Thyroid gland (tissue), 4 donors: ENCODE data around the gene URAD. TPM values are rescaled to one million over a fixed set of nuclear protein-coding genes. Genes with fewer than 3 reads are reported as not detected.

Experiments
- DNase-seq, 2 donors: peaks; one replicate each; pipeline ENCODE4 v3.0.0-alpha.2; 2019
- H3K27ac ChIP-seq, 3 donors: fragments of 200-600 bp; sonication (generic); 1 replicate in 2 of 3; 2 replicates in 1 of 3; pipeline ENCODE4 v1.5.1; 2016 to 2019; ENCODE audit warnings: mild to moderate bottlenecking in 1 of 3, moderate library complexity in 1 of 3
- H3K27me3 ChIP-seq: fragments of 200-600 bp; sonication (generic); one replicate; pipeline ENCODE4 v1.5.1; 2019
- H3K36me3 ChIP-seq, 2 donors: fragments of 200-600 bp; sonication (generic); one replicate each; pipeline ENCODE4 v1.5.1; 2016 to 2019
- H3K4me1 ChIP-seq, 2 donors: fragments of 200-600 bp; sonication (generic); one replicate each; pipeline ENCODE4 v1.5.1; 2017 to 2019
- H3K4me3 ChIP-seq, 3 donors: fragments of 200-600 bp; sonication (generic); replicated peaks in 1 of 3; 1 replicate in 2 of 3; 2 replicates in 1 of 3; pipeline ENCODE4 v1.5.1; 2016; ENCODE audit warnings: mild to moderate bottlenecking in 1 of 3
- H3K9me3 ChIP-seq: fragments of 200-600 bp; sonication (generic); one replicate; pipeline ENCODE4 v1.5.1; 2017
- CTCF ChIP-seq, 6 experiments: fragments of 200-600 bp in 3 of 6; fragments of 450-650 bp in 3 of 6; sonication (generic) in 3 of 6; IDR thresholded peaks; one replicate each; pipeline ENCODE4 v1.5.1; 2016 to 2019; ENCODE audit warnings: antibody characterized with exemption in 6 of 6, mild to moderate bottlenecking in 2 of 6, inconsistent platforms in 1 of 6, moderate library complexity in 1 of 6
- POLR2A ChIP-seq, 2 donors: fragments of 450-650 bp; IDR thresholded peaks; one replicate each; pipeline ENCODE4 v1.6.1; 2017; ENCODE audit warnings: antibody characterized with exemption in 2 of 2, mild to moderate bottlenecking in 2 of 2, moderate library complexity in 1 of 2
- WGBS, 2 donors: methylation state at CpG; one replicate each; pipeline ENCODE4 v1.1.5; 2017; 5-methylcytosine and 5-hydroxymethylcytosine counted together
- intact Hi-C: fragments of 100-400 bp; cut with DNase I; formaldehyde crosslinking; loops from one replicate; pipeline ENCODE4 v1.15.1; 2023
- total RNA-seq, 4 donors: library from RNA; depleted of rRNA; stranded (reverse); fragments of >200 nt; gene quantifications; one replicate each; pipeline ENCODE4 v1.2.3, GENCODE V29; 2016

URAD gene
- total RNA-seq, 4 donors from 2014 or later = not detected

GRCh38 chr13:28031896-28032288, 43.4 kb upstream of the URAD start:
- H3K27ac ChIP-seq = no peak overlapping the region
- intact Hi-C loops = no loop called here
- no peaks in the 10 kb centered on the region for H3K36me3 ChIP-seq
- no peaks in the 10 kb centered on the region for H3K27me3 ChIP-seq
- TF ChIP-seq POLR2A (IDR thresholded peaks at IDR 0.05) (no peak), CTCF (IDR thresholded peaks at IDR 0.05) (no peak)
- H3K4me1 ChIP-seq = no peaks in the 10 kb centered on the region
- WGBS, 2 donors = 84 to 91% methylated on average over 5 of the region's 5 CpGs
- no peak for DNase-seq
- H3K4me3 ChIP-seq = no peak overlapping the region
- no peaks in the 10 kb centered on the region for H3K9me3 ChIP-seq

GRCh38 chr13:28031220-28031895, 42.9 kb upstream of the URAD start:
- TF ChIP-seq CTCF (IDR thresholded peaks at IDR 0.05) (no peak), POLR2A (IDR thresholded peaks at IDR 0.05) (no peak)
- Histone ChIP-seq H3K27me3 (no peaks in the 10 kb centered on the region), H3K4me1 (no peaks in the 10 kb centered on the region), H3K9me3 (no peaks in the 10 kb centered on the region), H3K36me3 (no peaks in the 10 kb centered on the region), H3K4me3 (no peak overlapping the region), H3K27ac (no peak overlapping the region)
- intact Hi-C loops = no loop called here
- 83 to 86% methylated on average over 10 of the region's 10 CpGs for WGBS, 2 donors
- no peak for DNase-seq

- H3K4me1 ChIP-seq = peaks cover 8 to 11% of the 10 kb centered on the region in 2 donors
- H3K9me3 ChIP-seq = no peaks in the 10 kb centered on the region
- no peaks in the 10 kb centered on the region for H3K36me3 ChIP-seq
- WGBS, 2 donors = 80 to 88% methylated on average over 8 of the region's 8 CpGs
- intact Hi-C loops = no loop called here
- DNase-seq = no peak
- no peak overlapping the region for H3K27ac ChIP-seq
- no peak overlapping the region for H3K4me3 ChIP-seq
- no peaks in the 10 kb centered on the region for H3K27me3 ChIP-seq
- TF ChIP-seq POLR2A (IDR thresholded peaks at IDR 0.05) (no peak), CTCF (IDR thresholded peaks at IDR 0.05) (no peak)
These were observed 39.3 kb upstream of the URAD start for GRCh38 chr13:28027607-28028364.

GRCh38 chr13:28027071-28027470, 38.6 kb upstream of the URAD start:
- no peak overlapping the region for H3K4me3 ChIP-seq
- no peak for DNase-seq
- no peak overlapping the region for H3K27ac ChIP-seq
- no peaks in the 10 kb centered on the region for H3K9me3 ChIP-seq
- no peak for TF ChIP-seq CTCF (IDR thresholded peaks at IDR 0.05)
- no peak for TF ChIP-seq POLR2A (IDR thresholded peaks at IDR 0.05)
- intact Hi-C loops = no loop called here
- no peaks in the 10 kb centered on the region for H3K27me3 ChIP-seq
- peaks cover 11 to 18% of the 10 kb centered on the region in 2 donors for H3K4me1 ChIP-seq
- no peaks in the 10 kb centered on the region for H3K36me3 ChIP-seq

GRCh38 chr13:28026508-28026907, 38.0 kb upstream of the URAD start:
- 88 to 93% methylated on average over 9 of the region's 9 CpGs for WGBS, 2 donors
- no peak for DNase-seq
- Histone ChIP-seq H3K4me1 (peaks cover 11 to 18% of the 10 kb centered on the region in 2 donors), H3K36me3 (no peaks in the 10 kb centered on the region), H3K27ac (no peak overlapping the region), H3K4me3 (no peak overlapping the region), H3K9me3 (no peaks in the 10 kb centered on the region), H3K27me3 (no peaks in the 10 kb centered on the region)
- TF ChIP-seq POLR2A (IDR thresholded peaks at IDR 0.05) (no peak), CTCF (IDR thresholded peaks at IDR 0.05) (no peak)
- intact Hi-C loops = no loop called here
